ENCODE measurements around the gene HES6.
A peak's percentile ranks its signal among the peaks of the same experiment; 100 is the strongest.

The HES6 gene

GRCh38 chr2:238231251-238231793, 8.5 kb downstream of the HES6 start:
- peak; percentile 82 for DNase-seq

- DNase-seq, result no peak
Measured at GRCh38 chr2:238230699-238231098, 9.1 kb downstream of the HES6 start.

- no peak for DNase-seq
Measured at GRCh38 chr2:238228700-238229099, 11.1 kb downstream of the HES6 start.

- DNase-seq, result no peak
Measured at GRCh38 chr2:238227587-238228032, 12.2 kb downstream of the HES6 start.

GRCh38 chr2:238226698-238227586, 12.9 kb downstream of the HES6 start:
- no peak for DNase-seq

- DNase-seq, result no peak
Measured at GRCh38 chr2:238225911-238226697, 13.7 kb downstream of the HES6 start.

- DNase-seq, result no peak
Measured at GRCh38 chr2:238225121-238225520, 14.7 kb downstream of the HES6 start.

- DNase-seq, result no peak
Measured at GRCh38 chr2:238224356-238225035, 15.3 kb downstream of the HES6 start.

- DNase-seq, result no peak
Measured at GRCh38 chr2:238220892-238221521, 18.8 kb downstream of the HES6 start.

- no peak for DNase-seq
Measured at GRCh38 chr2:238220274-238220891, 19.5 kb downstream of the HES6 start.

GRCh38 chr2:238216651-238217184, 23.1 kb downstream of the HES6 start:
- no peak for DNase-seq

GRCh38 chr2:238207006-238207405, 32.8 kb downstream of the HES6 start:
- no peak for DNase-seq

GRCh38 chr2:238203973-238204683, 35.7 kb downstream of the HES6 start:
- no peak for DNase-seq

- DNase-seq, result peak; percentile 92
Measured at GRCh38 chr2:238203094-238203972, 36.5 kb downstream of the HES6 start, which contains the start of gene ILKAP. Gene ILKAP (minus strand): TSS chr2:238203695. CDS start chr2:238203553, 142 bp downstream.

GRCh38 chr2:238202326-238203093, 37.3 kb downstream of the HES6 start:
- DNase-seq, result peak; percentile 25

- DNase-seq, result no peak
Measured at GRCh38 chr2:238190445-238190844, 49.4 kb downstream of the HES6 start.

Data from CD4-positive, alpha-beta T cell treated with Interleukin-12 subunit alpha and Interleukin-12 subunit beta, for 1 hour (primary cell).